Measurements from ENCODE around the gene UBE4B.
"Not testable (repeated sequence)": the region's sequence is repeated elsewhere in the genome, so short reads cannot be mapped to it uniquely, and the experiment has no call there.

Gene UBE4B

DNA sequence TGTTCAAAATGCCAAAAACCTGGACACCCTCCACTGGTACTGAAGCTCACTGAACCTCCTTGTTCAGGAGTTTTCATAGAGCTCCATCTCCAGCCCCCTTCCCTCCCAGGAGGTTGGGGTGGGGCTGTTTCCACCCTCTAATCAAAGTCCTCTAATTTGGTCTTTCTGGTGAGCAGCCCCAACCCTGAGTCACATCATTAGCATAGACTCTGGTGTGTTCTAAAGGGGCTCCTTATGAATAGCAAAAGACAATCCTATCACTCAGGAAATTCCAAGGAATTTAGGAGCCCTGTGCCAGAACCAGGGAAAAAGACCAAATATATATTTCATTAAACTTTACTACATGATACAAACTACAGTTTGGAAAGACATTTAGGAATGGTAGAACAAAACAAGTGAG lies 13.2 kb upstream of the UBE4B start:
- H3K4me3 Mint-ChIP-seq = no peak overlapping the region
- ATAC-seq (replicated peaks; ENCODE audit: extremely low read depth, poor library complexity, severe bottlenecking) = no peak
- H3K27ac Mint-ChIP-seq (ENCODE audit: low read depth) = peak overlapping the region; percentile 49
- H3K9me3 Mint-ChIP-seq = no peaks in the 10 kb centered on the region
- H3K27me3 Mint-ChIP-seq = no peaks in the 10 kb centered on the region
- no peak for DNase-seq (ENCODE audit: low spot score in 2 of 2)
- peaks cover 2% of the 10 kb centered on the region for H3K36me3 Mint-ChIP-seq (ENCODE audit: insufficient read depth)
- no peaks in the 10 kb centered on the region for H3K4me1 Mint-ChIP-seq

- ATAC-seq (replicated peaks; ENCODE audit: extremely low read depth, poor library complexity, severe bottlenecking) (no peak), DNase-seq (ENCODE audit: low spot score in 2 of 2) (no peak)
- peaks cover 2% of the 10 kb centered on the region for H3K36me3 Mint-ChIP-seq (ENCODE audit: insufficient read depth)
- no peak overlapping the region for H3K4me3 Mint-ChIP-seq
- no peaks in the 10 kb centered on the region for H3K27me3 Mint-ChIP-seq
- H3K9me3 Mint-ChIP-seq = no peaks in the 10 kb centered on the region
- H3K4me1 Mint-ChIP-seq = no peaks in the 10 kb centered on the region
- no peak overlapping the region for H3K27ac Mint-ChIP-seq (ENCODE audit: low read depth)
Measured at GRCh38 chr1:10020086-10020485, 12.7 kb upstream of the UBE4B start.

DNA sequence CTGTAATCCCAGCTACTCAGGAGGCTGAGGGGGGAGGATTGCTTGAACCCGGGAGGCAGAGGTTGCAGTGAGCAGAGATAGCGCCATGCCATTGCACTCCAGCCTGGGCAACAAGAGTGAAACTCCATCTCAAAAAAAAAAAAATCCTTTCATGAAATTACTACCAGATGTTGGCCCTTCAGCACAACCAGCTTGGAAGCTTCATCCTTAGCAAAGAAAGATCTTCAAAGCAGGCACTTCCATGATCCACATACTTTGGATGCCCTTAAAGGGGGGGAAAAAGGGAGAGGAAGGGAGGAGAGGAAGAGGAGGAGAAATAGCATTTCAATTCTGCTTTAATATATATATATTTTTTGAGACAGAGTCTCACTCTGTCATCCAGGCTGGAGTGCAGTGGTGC lies 12.1 kb upstream of the UBE4B start:
- not testable (repeated sequence) for ATAC-seq (replicated peaks; ENCODE audit: extremely low read depth, poor library complexity, severe bottlenecking)

GRCh38 chr1:10021992-10022391 lies 10.8 kb upstream of the UBE4B start:
- H3K9me3 Mint-ChIP-seq; H3K4me3 Mint-ChIP-seq; ATAC-seq (replicated peaks; ENCODE audit: extremely low read depth, poor library complexity, severe bottlenecking); H3K4me1 Mint-ChIP-seq; H3K27me3 Mint-ChIP-seq; DNase-seq (ENCODE audit: low spot score in 2 of 2); H3K27ac Mint-ChIP-seq (ENCODE audit: low read depth); H3K36me3 Mint-ChIP-seq (ENCODE audit: insufficient read depth): not testable (repeated sequence)

More for the DNA sequence above, 12.1 kb upstream of the UBE4B start:
- not testable (repeated sequence) for H3K27me3 Mint-ChIP-seq; H3K9me3 Mint-ChIP-seq; H3K27ac Mint-ChIP-seq (ENCODE audit: low read depth); H3K36me3 Mint-ChIP-seq (ENCODE audit: insufficient read depth); DNase-seq (ENCODE audit: low spot score in 2 of 2); H3K4me3 Mint-ChIP-seq; H3K4me1 Mint-ChIP-seq

DNA sequence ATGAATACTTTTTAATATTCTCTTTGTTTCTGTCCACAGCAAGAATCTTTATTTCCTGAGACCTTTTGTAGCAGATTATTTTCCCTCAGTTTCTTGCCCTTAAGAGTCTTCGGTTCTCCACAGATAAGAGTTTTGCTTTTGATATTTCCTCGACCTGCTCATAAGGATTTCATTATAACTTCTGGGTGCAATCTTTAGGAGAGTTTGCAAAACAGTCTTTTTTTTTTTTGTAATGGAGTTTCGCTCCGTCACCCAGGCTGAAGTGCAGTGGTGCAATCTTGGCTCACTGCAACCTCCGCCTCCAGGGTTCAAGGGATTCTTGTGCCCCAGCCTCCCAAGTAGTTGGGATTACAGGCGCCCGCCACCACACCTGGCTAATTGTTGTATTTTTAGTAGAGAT lies 10.1 kb upstream of the UBE4B start:
- ATAC-seq (replicated peaks; ENCODE audit: extremely low read depth, poor library complexity, severe bottlenecking) (no peak), DNase-seq (ENCODE audit: low spot score in 2 of 2) (no peak)
- Mint-ChIP-seq H3K4me1 (no peaks in the 10 kb centered on the region), H3K27me3 (no peaks in the 10 kb centered on the region), H3K9me3 (no peaks in the 10 kb centered on the region), H3K4me3 (no peak overlapping the region), H3K27ac (ENCODE audit: low read depth) (no peak overlapping the region), H3K36me3 (ENCODE audit: insufficient read depth) (no peaks in the 10 kb centered on the region)

DNA sequence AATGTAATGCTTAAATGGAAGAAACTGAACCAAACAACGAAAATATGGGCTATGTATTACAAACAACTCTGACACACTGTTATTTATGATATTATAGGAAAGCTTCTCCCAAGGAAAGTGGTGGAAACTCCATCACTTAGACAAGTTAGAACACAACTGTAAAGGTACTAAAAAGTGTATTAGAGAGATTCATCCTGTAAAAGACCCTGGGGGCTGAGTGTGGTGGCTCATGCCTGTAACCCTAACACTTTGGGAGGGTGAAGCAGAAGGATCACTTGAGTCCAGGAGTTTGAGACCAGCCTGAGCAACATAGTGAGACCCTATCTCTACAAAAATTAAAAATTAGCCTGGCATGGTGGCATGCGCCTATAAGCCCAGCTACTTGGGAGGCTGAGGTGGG lies 7.4 kb upstream of the UBE4B start:
- DNase-seq (ENCODE audit: low spot score in 2 of 2) = no peak
- H3K36me3 Mint-ChIP-seq (ENCODE audit: insufficient read depth) = no peaks in the 10 kb centered on the region
- ATAC-seq (replicated peaks; ENCODE audit: extremely low read depth, poor library complexity, severe bottlenecking) = no peak
- no peak overlapping the region for H3K4me3 Mint-ChIP-seq
- H3K27ac Mint-ChIP-seq (ENCODE audit: low read depth) = no peak overlapping the region
- no peaks in the 10 kb centered on the region for H3K27me3 Mint-ChIP-seq
- H3K9me3 Mint-ChIP-seq = no peaks in the 10 kb centered on the region
- H3K4me1 Mint-ChIP-seq = no peaks in the 10 kb centered on the region

- Mint-ChIP-seq H3K4me1 (peaks cover 1% of the 10 kb centered on the region), H3K27ac (ENCODE audit: low read depth) (no peak overlapping the region), H3K4me3 (no peak overlapping the region), H3K36me3 (ENCODE audit: insufficient read depth) (no peaks in the 10 kb centered on the region), H3K9me3 (no peaks in the 10 kb centered on the region), H3K27me3 (no peaks in the 10 kb centered on the region)
- no peak for DNase-seq (ENCODE audit: low spot score in 2 of 2)
- ATAC-seq (replicated peaks; ENCODE audit: extremely low read depth, poor library complexity, severe bottlenecking) = no peak
Measured at GRCh38 chr1:10027027-10027426, 5.7 kb upstream of the UBE4B start.

GRCh38 chr1:10028956-10029500 lies 3.7 kb upstream of the UBE4B start:
- ATAC-seq (replicated peaks; ENCODE audit: extremely low read depth, poor library complexity, severe bottlenecking); H3K36me3 Mint-ChIP-seq (ENCODE audit: insufficient read depth); H3K4me3 Mint-ChIP-seq; H3K9me3 Mint-ChIP-seq; H3K27me3 Mint-ChIP-seq; H3K27ac Mint-ChIP-seq (ENCODE audit: low read depth); DNase-seq (ENCODE audit: low spot score in 2 of 2): not testable (repeated sequence)
- peaks cover 16% of the 10 kb centered on the region for H3K4me1 Mint-ChIP-seq

GRCh38 chr1:10031461-10031860 lies 1.3 kb upstream of the UBE4B start:
- Mint-ChIP-seq H3K36me3 (ENCODE audit: insufficient read depth) (peaks cover 9% of the 10 kb centered on the region), H3K27ac (ENCODE audit: low read depth) (no peak overlapping the region), H3K4me1 (peaks cover 28% of the 10 kb centered on the region), H3K4me3 (no peak overlapping the region), H3K27me3 (no peaks in the 10 kb centered on the region), H3K9me3 (no peaks in the 10 kb centered on the region)
- no peak for ATAC-seq (replicated peaks; ENCODE audit: extremely low read depth, poor library complexity, severe bottlenecking)
- DNase-seq (ENCODE audit: low spot score in 2 of 2) = no peak

GRCh38 chr1:10033359-10033845 lies 644 bp downstream of the UBE4B start:
- ATAC-seq (replicated peaks; ENCODE audit: extremely low read depth, poor library complexity, severe bottlenecking) (peak; percentile 45), DNase-seq (ENCODE audit: low spot score in 2 of 2) (peak in 1 of 2 donors; percentile 15)
- peak overlapping the region; percentile 96 for H3K4me3 Mint-ChIP-seq
- H3K36me3 Mint-ChIP-seq (ENCODE audit: insufficient read depth) = peaks cover 23% of the 10 kb centered on the region
- H3K9me3 Mint-ChIP-seq = no peaks in the 10 kb centered on the region
- H3K4me1 Mint-ChIP-seq = peaks cover 28% of the 10 kb centered on the region
- H3K27me3 Mint-ChIP-seq = no peaks in the 10 kb centered on the region
- peak overlapping the region; percentile 90 for H3K27ac Mint-ChIP-seq (ENCODE audit: low read depth)

DNA sequence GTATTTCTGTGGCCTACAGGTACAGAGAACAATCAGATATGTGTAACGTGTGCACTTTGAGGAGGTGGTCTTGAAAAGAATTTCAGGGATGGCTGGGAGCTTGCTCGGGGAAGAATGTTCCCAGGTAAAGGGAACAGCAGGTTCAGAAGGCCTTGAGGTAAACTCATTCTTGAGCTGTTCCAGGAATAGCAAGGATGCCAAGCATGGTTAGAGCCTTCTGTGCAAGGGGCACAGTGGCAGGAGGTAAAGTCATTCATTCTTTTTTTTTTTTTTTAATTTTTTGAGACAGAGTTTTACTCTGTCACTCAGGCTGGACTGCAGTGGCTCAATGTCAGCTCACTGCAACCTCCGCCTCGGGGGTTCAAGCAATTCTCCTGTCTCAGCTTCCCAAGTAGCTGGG lies 10.0 kb downstream of the UBE4B start:
- no peak overlapping the region for H3K27ac Mint-ChIP-seq (ENCODE audit: low read depth)
- ATAC-seq (replicated peaks; ENCODE audit: extremely low read depth, poor library complexity, severe bottlenecking) (no peak), DNase-seq (ENCODE audit: low spot score in 2 of 2) (no peak)
- H3K27me3 Mint-ChIP-seq = no peaks in the 10 kb centered on the region
- H3K4me1 Mint-ChIP-seq = peaks cover 50% of the 10 kb centered on the region
- no peak overlapping the region for H3K4me3 Mint-ChIP-seq
- H3K36me3 Mint-ChIP-seq (ENCODE audit: insufficient read depth) = peaks cover 27% of the 10 kb centered on the region
- no peaks in the 10 kb centered on the region for H3K9me3 Mint-ChIP-seq

DNA sequence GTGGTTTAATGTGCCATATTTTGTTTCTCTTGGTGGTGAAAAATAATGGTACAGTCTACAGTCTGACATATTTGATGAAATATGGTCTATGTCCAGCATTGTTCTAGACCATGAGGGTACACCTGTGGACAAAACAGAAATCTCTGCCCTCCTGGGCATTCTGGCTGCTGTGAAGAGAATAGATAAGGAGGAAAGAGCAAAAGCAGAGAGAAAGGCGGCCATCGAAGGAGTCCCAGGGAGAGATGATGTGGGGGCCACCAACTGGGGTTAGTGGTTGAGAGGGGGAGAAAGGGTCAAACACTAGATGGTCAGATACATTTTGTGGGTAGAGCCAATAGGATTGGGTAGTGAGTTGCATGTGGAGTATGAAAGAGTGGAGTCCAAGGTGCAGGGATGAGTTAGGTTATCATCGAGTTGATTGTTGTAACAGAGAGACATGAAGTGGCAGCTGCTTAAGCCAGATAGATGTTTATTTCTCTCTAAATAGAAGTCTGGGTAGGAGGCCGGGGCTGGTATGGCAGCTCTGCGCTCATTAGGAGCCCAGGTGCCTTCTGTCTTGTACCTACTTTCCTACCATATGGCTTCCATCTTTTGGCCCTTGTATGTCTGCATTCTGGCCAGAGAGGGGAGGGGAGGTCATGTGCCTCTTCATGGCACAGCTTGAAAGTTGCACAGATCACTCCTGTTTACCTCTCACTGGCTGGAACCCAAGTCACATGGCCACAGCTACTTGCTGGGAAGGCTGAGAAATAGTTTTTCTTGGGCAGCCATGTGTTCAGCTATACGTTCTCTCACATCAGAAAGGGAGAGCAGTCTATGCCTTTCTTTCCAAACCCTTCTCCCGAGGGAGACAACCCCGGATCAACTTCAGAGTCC lies 13.0 kb downstream of the UBE4B start:
- ATAC-seq (replicated peaks; ENCODE audit: extremely low read depth, poor library complexity, severe bottlenecking) (no peak), DNase-seq (ENCODE audit: low spot score in 2 of 2) (no peak)
- H3K36me3 Mint-ChIP-seq (ENCODE audit: insufficient read depth) = peaks cover 22% of the 10 kb centered on the region
- no peaks in the 10 kb centered on the region for H3K9me3 Mint-ChIP-seq
- H3K27me3 Mint-ChIP-seq = no peaks in the 10 kb centered on the region
- no peak overlapping the region for H3K27ac Mint-ChIP-seq (ENCODE audit: low read depth)
- no peak overlapping the region for H3K4me3 Mint-ChIP-seq
- H3K4me1 Mint-ChIP-seq = peaks cover 52% of the 10 kb centered on the region

Data from central memory CD8-positive, alpha-beta T cell (primary cell).